GM12874 (cell line): Measurements from ENCODE around the gene IQSEC1.

Experiments
- TF ChIP-seq, protein P1 (sequence below): IDR thresholded peaks from 2 replicates; pipeline ENCODE4 v1.5.1; 2011; ENCODE audit warnings: low read depth, mild to moderate bottlenecking, control low read depth, low read length, moderate library complexity; ENCODE audit not compliant: insufficient read depth

Gene IQSEC1

DNA sequence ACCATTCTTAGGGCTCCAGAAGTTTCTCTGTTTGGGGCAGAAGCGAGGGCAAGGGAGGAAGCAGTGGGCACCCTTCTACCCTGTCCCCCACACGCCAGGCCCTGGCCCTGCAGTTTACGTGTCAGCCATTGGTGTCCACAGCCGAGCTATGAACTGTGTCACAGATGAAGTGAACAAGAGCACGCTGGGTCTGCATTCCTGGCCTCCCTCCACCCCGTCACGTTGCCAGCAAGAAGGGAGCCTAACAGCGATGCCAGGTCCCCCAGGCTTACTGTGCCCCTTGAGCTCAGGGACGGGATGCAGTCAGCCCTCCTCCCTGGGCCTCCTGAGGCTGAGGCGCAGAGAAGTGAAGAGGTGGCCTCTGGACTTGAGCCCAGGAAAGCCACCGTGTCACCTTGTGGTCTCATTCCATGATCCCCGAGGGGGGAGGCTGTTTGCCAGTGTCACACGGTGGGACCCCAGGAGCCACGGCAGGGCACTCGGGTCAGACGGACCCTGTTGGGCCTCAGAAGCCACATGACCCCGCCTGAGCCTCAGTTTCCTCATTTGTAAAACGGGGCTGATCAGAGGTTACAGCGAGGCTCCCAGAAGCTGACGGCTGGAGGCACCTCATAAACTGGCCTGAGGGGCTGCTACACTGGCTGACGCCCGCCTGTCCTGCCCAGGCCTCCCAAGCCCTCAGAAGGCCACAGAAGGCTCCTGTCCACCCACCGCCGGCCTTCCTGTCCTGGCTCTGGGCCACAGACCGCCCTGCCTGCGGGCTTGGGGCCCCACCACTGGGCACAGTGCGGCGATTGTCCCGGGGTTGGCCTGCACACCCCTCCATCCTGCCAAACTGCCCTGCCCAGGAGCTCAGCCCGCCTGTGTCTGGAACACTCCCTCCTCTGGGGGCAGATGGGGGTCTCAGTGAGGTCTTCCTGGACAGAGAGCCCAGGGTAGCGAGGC lies 18.6 kb downstream of the IQSEC1 start:
- TF ChIP-seq, protein P1, sequence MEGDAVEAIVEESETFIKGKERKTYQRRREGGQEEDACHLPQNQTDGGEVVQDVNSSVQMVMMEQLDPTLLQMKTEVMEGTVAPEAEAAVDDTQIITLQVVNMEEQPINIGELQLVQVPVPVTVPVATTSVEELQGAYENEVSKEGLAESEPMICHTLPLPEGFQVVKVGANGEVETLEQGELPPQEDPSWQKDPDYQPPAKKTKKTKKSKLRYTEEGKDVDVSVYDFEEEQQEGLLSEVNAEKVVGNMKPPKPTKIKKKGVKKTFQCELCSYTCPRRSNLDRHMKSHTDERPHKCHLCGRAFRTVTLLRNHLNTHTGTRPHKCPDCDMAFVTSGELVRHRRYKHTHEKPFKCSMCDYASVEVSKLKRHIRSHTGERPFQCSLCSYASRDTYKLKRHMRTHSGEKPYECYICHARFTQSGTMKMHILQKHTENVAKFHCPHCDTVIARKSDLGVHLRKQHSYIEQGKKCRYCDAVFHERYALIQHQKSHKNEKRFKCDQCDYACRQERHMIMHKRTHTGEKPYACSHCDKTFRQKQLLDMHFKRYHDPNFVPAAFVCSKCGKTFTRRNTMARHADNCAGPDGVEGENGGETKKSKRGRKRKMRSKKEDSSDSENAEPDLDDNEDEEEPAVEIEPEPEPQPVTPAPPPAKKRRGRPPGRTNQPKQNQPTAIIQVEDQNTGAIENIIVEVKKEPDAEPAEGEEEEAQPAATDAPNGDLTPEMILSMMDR, result no peak

DNA sequence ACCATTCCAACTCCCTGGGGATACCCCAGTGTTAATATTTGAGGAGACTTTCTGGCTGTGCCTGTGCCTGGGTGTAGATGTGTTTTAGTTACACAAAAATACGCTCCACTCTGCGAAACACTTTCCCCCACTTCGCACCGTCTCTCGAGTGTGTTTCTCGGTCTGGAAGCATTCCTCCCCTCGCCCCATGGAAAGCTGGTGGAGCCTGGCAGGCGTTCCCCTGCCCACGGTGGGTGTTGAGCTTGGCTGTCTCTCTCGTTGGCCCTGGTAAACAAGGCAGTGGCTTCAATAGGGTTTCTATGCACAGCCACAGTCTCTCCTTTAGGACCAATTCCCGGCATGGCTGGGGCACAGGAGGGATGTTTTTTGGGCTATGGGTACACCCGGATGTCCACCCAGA lies 19.3 kb downstream of the IQSEC1 start:
- TF ChIP-seq, protein P1, result no peak

DNA sequence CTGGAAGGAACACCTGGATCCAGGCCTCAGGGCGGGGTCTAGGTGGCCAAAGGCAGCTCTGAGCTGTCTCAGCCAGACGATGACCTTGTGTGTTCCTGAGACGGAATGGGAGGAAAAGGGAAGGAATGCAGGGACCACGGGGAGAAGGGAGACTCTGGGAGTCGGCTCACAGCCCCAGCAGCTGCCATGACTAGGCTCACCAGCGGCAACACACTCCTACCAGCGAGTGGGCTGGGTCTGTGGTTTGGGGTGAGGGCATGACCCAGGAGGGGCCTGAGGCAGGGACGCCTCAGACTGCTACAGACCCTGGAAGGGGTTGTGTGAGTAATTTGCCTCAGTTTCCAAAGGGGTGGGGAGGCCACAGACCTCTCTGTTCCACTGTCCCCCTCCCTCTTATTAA lies 19.8 kb downstream of the IQSEC1 start:
- TF ChIP-seq, protein P1, result no peak

DNA sequence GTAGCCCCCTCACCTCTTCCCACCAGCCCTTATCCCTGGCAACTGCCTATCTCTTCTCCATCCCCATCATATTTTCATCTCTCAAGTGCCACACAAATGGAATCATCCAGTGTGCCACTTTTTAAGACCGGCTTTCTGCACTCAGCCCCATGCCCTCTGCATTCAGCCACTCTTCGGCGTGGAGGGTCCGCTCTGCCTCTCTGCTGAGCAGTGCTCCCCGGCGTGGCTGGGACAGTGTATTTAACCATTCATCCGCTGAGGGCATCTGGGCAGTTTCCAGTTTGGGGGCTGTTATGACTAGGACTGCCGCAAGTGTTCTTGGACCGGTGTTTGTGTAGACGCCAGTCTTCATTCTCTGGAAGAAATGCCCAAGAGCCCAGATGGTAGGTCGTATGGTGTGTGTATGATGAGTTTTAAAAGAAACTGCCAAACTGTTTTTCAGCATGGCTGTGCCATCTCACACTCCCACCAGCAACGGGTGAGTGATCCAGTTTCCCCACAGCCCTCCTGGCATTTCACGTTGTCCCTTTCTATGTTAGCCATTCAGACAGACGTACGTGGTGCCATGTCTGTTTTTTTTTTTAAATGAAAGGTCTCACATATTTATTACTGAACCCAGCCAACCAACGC lies 20.9 kb downstream of the IQSEC1 start:
- TF ChIP-seq, protein P1, result no peak

DNA sequence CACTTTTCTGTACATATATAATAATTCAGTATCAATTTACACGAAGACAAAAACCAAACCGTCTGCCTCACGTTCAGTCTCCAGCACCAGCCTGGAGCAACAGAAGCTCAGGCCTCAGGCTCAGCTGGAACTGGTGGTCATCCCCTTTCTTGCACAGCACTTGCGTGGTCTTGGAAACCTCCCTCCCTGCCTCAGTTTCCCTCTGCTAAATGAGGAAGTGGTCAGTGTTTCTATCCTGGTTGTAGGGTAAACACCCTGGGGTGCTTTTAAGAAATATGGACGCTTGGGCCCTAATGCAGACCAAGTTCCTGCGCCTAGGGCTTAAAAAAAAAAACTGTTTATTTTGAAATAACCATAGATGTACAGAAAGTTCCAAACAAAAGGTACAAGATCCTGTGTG lies 21.6 kb downstream of the IQSEC1 start:
- TF ChIP-seq, protein P1, result no peak

DNA sequence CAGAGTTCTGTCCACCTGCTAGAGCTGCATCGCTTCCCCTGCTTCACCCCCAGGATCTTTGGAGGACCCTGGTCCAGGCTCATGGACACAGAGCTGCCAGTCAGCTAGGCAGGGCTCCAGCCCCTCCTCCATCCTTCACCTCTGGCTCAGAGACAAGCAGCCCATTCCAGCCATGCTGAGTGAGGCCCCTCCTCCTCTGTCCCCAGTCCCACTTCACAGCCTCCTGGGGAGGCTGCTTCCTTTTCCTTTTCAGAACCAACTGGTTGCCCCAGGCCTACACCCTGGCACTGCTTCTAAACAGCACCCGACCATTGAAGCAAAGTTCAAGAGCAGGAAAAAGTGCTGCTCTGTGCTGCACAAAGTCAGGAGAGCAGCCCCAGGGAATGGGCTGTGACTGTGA lies 22.2 kb downstream of the IQSEC1 start:
- TF ChIP-seq, protein P1, result no peak

DNA sequence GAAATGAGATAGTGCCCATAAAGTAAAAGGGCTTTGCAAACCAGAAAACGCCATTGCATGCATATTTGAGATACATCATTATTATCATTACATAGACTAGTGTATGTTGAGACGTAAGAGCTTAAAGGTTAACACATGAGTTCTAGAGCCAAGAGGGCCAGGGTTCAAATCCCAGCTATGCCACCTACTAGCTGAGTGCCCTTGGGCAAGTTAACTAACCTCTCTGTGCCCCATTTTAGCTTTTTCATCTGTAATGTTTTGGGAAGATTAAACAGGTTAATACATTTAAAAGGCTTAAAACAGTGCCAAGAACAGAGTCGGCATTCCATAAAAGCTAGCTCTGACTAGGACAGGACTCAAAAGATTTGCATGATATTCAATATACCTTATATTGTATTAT lies 22.8 kb downstream of the IQSEC1 start:
- TF ChIP-seq, protein P1, result no peak
